A549 (cell line): ENCODE measurements around the gene GPD1. TPM values are rescaled to one million over a fixed set of nuclear protein-coding genes. Genes with fewer than 3 reads are reported as not detected.

ENCODE experiments used
- ATAC-seq, 2 experiments: fragments of 200-7000 bp in 1 of 2; fragments of >200 bp in 1 of 2; cut with Nextera tagmentation in 1 of 2; cut with Tn5 transposase in 1 of 2; 3 replicates each; pipeline versions ENCODE4 v1.8.0 to v1.9.1; 2018 to 2020; ENCODE audit warnings: mild to moderate bottlenecking in 1 of 2, moderate library complexity in 1 of 2
- CTCF ChIA-PET: fragments of 300-600 bp; sonication (Branson Sonifier 250); formaldehyde crosslinking; extraction: SDS; loops from one replicate; lab custom pipeline; 2021; ENCODE audit warnings: antibody characterized with exemption, inconsistent platforms; lab: Yijun Ruan, JAX
- POLR2A ChIA-PET: fragments of 350-600 bp; formaldehyde crosslinking; extraction: SDS; loops from one replicate; lab custom pipeline; 2021; ENCODE audit warnings: antibody characterized with exemption, inconsistent platforms; lab: Yijun Ruan, JAX
- DNase-seq, 2 experiments: peaks; one replicate each; pipeline versions ENCODE4 v3.0.0 to v3.0.0-alpha.2; 2011 to 2016; ENCODE audit warnings: low read depth in 1 of 2, low spot score in 1 of 2
- FAIRE-seq: peaks from 2 replicates; lab custom pipeline; 2011; peaks lifted over from hg19 to GRCh38; lab: Jason Lieb, UNC
- H3K27ac ChIP-seq, 2 experiments: fragments of >200 bp; sonication (Bioruptor Twin); formaldehyde crosslinking; 3 replicates each; pipeline ENCODE4 v1.5.1; 2016 to 2017
- H3K4me1 ChIP-seq: fragments of >200 bp; sonication (Bioruptor Twin); formaldehyde crosslinking; 3 replicates; pipeline ENCODE4 v1.6.1; 2016
- H3K4me2 ChIP-seq: fragments of >200 bp; sonication (Bioruptor Twin); formaldehyde crosslinking; 3 replicates; pipeline ENCODE4 v1.6.1; 2016
- H3K4me3 ChIP-seq: fragments of >200 bp; sonication (Bioruptor Twin); formaldehyde crosslinking; 3 replicates; pipeline ENCODE4 v1.5.1; 2016
- H3K9me3 ChIP-seq: fragments of >200 bp; sonication (Bioruptor Twin); formaldehyde crosslinking; 3 replicates; pipeline ENCODE4 v1.6.1; 2016
- BCL3 ChIP-seq: fragments of >200 bp; sonication (Bioruptor Twin); formaldehyde crosslinking; IDR thresholded peaks from 3 replicates; pipeline ENCODE4 v1.6.1; 2016
- E2F6 ChIP-seq: IDR thresholded peaks from 2 replicates; pipeline ENCODE4 v1.6.1; 2012; ENCODE audit warnings: low read depth, borderline replicate concordance
- EHMT2 ChIP-seq: fragments of 200-600 bp; sonication (generic); IDR thresholded peaks from 2 replicates; pipeline ENCODE4 v1.6.1; 2016; ENCODE audit warnings: antibody characterized with exemption, low read depth, mild to moderate bottlenecking, moderate library complexity
- ELK1 ChIP-seq: fragments of 150-350 bp; IDR thresholded peaks from 2 replicates; pipeline ENCODE4 v1.6.1; 2014; ENCODE audit warnings: low read depth, mild to moderate bottlenecking, low read length
- ESRRA ChIP-seq: fragments of 150-350 bp; IDR thresholded peaks from 2 replicates; pipeline ENCODE4 v1.6.1; 2014; ENCODE audit warnings: mild to moderate bottlenecking, low read length, borderline replicate concordance
- HDAC2 ChIP-seq: fragments of 200-600 bp; sonication (generic); IDR thresholded peaks from 2 replicates; pipeline ENCODE4 v1.6.1; 2016
- HES2 ChIP-seq: fragments of >200 bp; sonication (Bioruptor Twin); formaldehyde crosslinking; IDR thresholded peaks from 2 replicates; pipeline ENCODE4 v1.6.1; 2016
- HOXB13 ChIP-seq: fragments of 250-450 bp; sonication (Bioruptor Pico); IDR thresholded peaks from 2 replicates; pipeline ENCODE4 v1.5.0; 2020; ENCODE audit warnings: low read depth, mild to moderate bottlenecking, moderate library complexity
- KDM1A ChIP-seq: fragments of 200-600 bp; sonication (generic); IDR thresholded peaks from 2 replicates; pipeline ENCODE4 v1.6.1; 2016; ENCODE audit warnings: low read depth, mild to moderate bottlenecking
- KDM5A ChIP-seq: fragments of 200-600 bp; sonication (generic); IDR thresholded peaks from 2 replicates; pipeline ENCODE4 v1.6.1; 2016; ENCODE audit warnings: antibody characterized with exemption, mild to moderate bottlenecking
- MAZ ChIP-seq: fragments of 150-350 bp; IDR thresholded peaks from 2 replicates; pipeline ENCODE4 v1.6.1; 2014; ENCODE audit warnings: antibody characterized with exemption, low read depth, low read length, borderline replicate concordance
- NFE2L2 ChIP-seq: fragments of 150-350 bp; conservative IDR thresholded peaks from 2 replicates; pipeline ENCODE4 v1.6.1; 2014; ENCODE audit warnings: low read length
- PHF8 ChIP-seq: fragments of 200-600 bp; sonication (generic); IDR thresholded peaks from 2 replicates; pipeline ENCODE4 v1.6.1; 2016; ENCODE audit warnings: low read depth, mild to moderate bottlenecking, antibody characterized with exemption, moderate library complexity, borderline replicate concordance
- RAD21 ChIP-seq, 2 experiments: fragments of >200 bp in 1 of 2; sonication (Bioruptor Twin) in 1 of 2; formaldehyde crosslinking in 1 of 2; IDR thresholded peaks in 1 of 2; conservative IDR thresholded peaks in 1 of 2; 2 replicates in 1 of 2; 3 replicates in 1 of 2; pipeline ENCODE4 v1.6.1; 2012 to 2018; ENCODE audit warnings: inconsistent platforms in 1 of 2
- RNF2 ChIP-seq: fragments of 200-600 bp; sonication (generic); IDR thresholded peaks from 2 replicates; pipeline ENCODE4 v1.6.1; 2016; ENCODE audit warnings: low read depth, mild to moderate bottlenecking, antibody characterized with exemption, moderate library complexity, borderline replicate concordance
- SREBF2 ChIP-seq: fragments of 450-650 bp; IDR thresholded peaks from 2 replicates; pipeline ENCODE4 v1.6.1; 2014; ENCODE audit warnings: mild to moderate bottlenecking, moderate library complexity
- TFCP2L1 ChIP-seq: fragments of 250-450 bp; sonication (Bioruptor Pico); IDR thresholded peaks from 2 replicates; pipeline ENCODE4 v1.5.0; 2021; ENCODE audit warnings: mild to moderate bottlenecking
- ZNF302 ChIP-seq: fragments of 250-450 bp; sonication (Bioruptor Pico); IDR thresholded peaks from 2 replicates; pipeline ENCODE4 v1.9.0; 2021; ENCODE audit warnings: inconsistent platforms, mild to moderate bottlenecking, moderate library complexity
- WGBS: methylation state at CpG from one replicate; pipeline ENCODE4 v1.1.6; 2017; ENCODE audit errors: missing lambda C conversion rate; 5-methylcytosine and 5-hydroxymethylcytosine counted together
- polyA plus RNA-seq, 4 experiments: library from polyadenylated mRNA; depleted of rRNA in 3 of 4; stranded (reverse); fragments of >200 nt; fragmentation: RNase III in 1 of 4; extraction: RNeasy Plus Mini Kit Qiagen cat#74134 plus additional on column Dnase treatment in 1 of 4; gene quantifications; 2 replicates in 3 of 4; 3 replicates in 1 of 4; pipeline ENCODE4 v1.2.3, GENCODE V29; 2011 to 2017

GPD1 gene
- polyA plus RNA-seq, 2 of the 4 experiments (the other 2 are of a cell fraction) = 0.10 to 0.44 TPM

- ATAC-seq (no peak), DNase-seq (no peak), FAIRE-seq (no peak)
- peaks cover 18% of the 10 kb centered on the region for H3K4me1 ChIP-seq
- H3K4me3 ChIP-seq = no peak overlapping the region
- 73% methylated on average over 4 of the region's 4 CpGs for WGBS
- CTCF ChIA-PET = interaction anchor here (1.4 to 33.6 kb wide), 7 partner anchors 10 to 255 kb away, joined by 3 to 708 read pairs (median 5); partner anchors contain the start of genes AQP5, AQP6 and COX14
- no peak overlapping the region for H3K27ac ChIP-seq
- POLR2A ChIA-PET = no interaction called here
- H3K9me3 ChIP-seq = no peaks in the 10 kb centered on the region
- TF ChIP-seq SREBF2 (no peak), PHF8 (no peak), TFCP2L1 (CRISPR knock-in tag) (no peak), BCL3 (no peak), RNF2 (no peak), KDM1A (no peak)
- no peak overlapping the region for H3K4me2 ChIP-seq
Measured at GRCh38 chr12:50060120-50060468, 43.7 kb upstream of the GPD1 start.

- ChIA-PET POLR2A (no interaction called here), CTCF (interaction anchor here (1.0 to 33.6 kb wide), 7 partner anchors 10 to 194 kb away, joined by 3 to 708 read pairs (median 20); partner anchors contain the start of genes AQP5 and AQP6)
- Histone ChIP-seq H3K27ac (no peak overlapping the region), H3K9me3 (no peaks in the 10 kb centered on the region), H3K4me2 (no peak overlapping the region), H3K4me3 (no peak overlapping the region), H3K4me1 (peaks cover 15% of the 10 kb centered on the region)
- DNase-seq (no peak), FAIRE-seq (no peak), ATAC-seq (no peak)
- WGBS = 84% methylated on average over 2 of the region's 2 CpGs
- no peak for TF ChIP-seq HOXB13 (CRISPR knock-in tag)
- no peak for TF ChIP-seq PHF8
- TF ChIP-seq BCL3 = no peak
- TF ChIP-seq RNF2 = no peak
- TF ChIP-seq MAZ = no peak
- no peak for TF ChIP-seq HES2
- TF ChIP-seq SREBF2 = no peak
- TF ChIP-seq TFCP2L1 (CRISPR knock-in tag) = no peak
- TF ChIP-seq NFE2L2 = no peak
- no peak for TF ChIP-seq E2F6
- TF ChIP-seq RAD21 (conservative IDR thresholded peaks at IDR 0.05 in 1 of 2, IDR thresholded peaks at IDR 0.05 in 1 of 2) = no peak
- TF ChIP-seq ESRRA = no peak
- TF ChIP-seq ZNF302 (CRISPR knock-in tag) = no peak
- no peak for TF ChIP-seq EHMT2
- no peak for TF ChIP-seq KDM5A
- no peak for TF ChIP-seq HDAC2
- TF ChIP-seq ELK1 = no peak
Measured at GRCh38 chr12:50061171-50061570, 42.6 kb upstream of the GPD1 start.
